ENCODE data around the gene GNG8.

Gene GNG8

GRCh38 chr19:46617601-46618000, 18.4 kb downstream of the GNG8 start:
- no peak for DNase-seq (ENCODE audit: low spot score)

GRCh38 chr19:46616631-46617322, 19.2 kb downstream of the GNG8 start:
- no peak for DNase-seq (ENCODE audit: low spot score)

GRCh38 chr19:46615966-46616365, 20.0 kb downstream of the GNG8 start:
- no peak for DNase-seq (ENCODE audit: low spot score)

GRCh38 chr19:46614114-46614722, 21.8 kb downstream of the GNG8 start:
- DNase-seq (ENCODE audit: low spot score), result peak; percentile 87

GRCh38 chr19:46613525-46613924, 22.5 kb downstream of the GNG8 start:
- no peak for DNase-seq (ENCODE audit: low spot score)

- DNase-seq (ENCODE audit: low spot score), result no peak
These were observed 24.2 kb downstream of the GNG8 start for GRCh38 chr19:46611776-46612175.

GRCh38 chr19:46610851-46611770, 24.9 kb downstream of the GNG8 start:
- no peak for DNase-seq (ENCODE audit: low spot score)

GRCh38 chr19:46610413-46610775, 25.6 kb downstream of the GNG8 start:
- DNase-seq (ENCODE audit: low spot score), result no peak

- DNase-seq (ENCODE audit: low spot score), result no peak
These were observed 26.2 kb downstream of the GNG8 start for GRCh38 chr19:46609511-46610412.

GRCh38 chr19:46608581-46609345, 27.2 kb downstream of the GNG8 start:
- DNase-seq (ENCODE audit: low spot score), result no peak

- DNase-seq (ENCODE audit: low spot score), result no peak
These were observed 27.8 kb downstream of the GNG8 start for GRCh38 chr19:46608178-46608577.

- DNase-seq (ENCODE audit: low spot score), result peak; percentile 74
These were observed 28.6 kb downstream of the GNG8 start for GRCh38 chr19:46607448-46607841.

- no peak for DNase-seq (ENCODE audit: low spot score)
These were observed 29.1 kb downstream of the GNG8 start for GRCh38 chr19:46606681-46607447.

- DNase-seq (ENCODE audit: low spot score), result no peak
These were observed 30.0 kb downstream of the GNG8 start for GRCh38 chr19:46606019-46606418.

- no peak for DNase-seq (ENCODE audit: low spot score)
These were observed 30.6 kb downstream of the GNG8 start for GRCh38 chr19:46605356-46605821.

- DNase-seq (ENCODE audit: low spot score), result peak; percentile 41
These were observed 31.1 kb downstream of the GNG8 start for GRCh38 chr19:46604781-46605355.

- DNase-seq (ENCODE audit: low spot score), result peak; percentile 29
These were observed 32.2 kb downstream of the GNG8 start for GRCh38 chr19:46603752-46604231.

GRCh38 chr19:46603195-46603637, 32.8 kb downstream of the GNG8 start:
- no peak for DNase-seq (ENCODE audit: low spot score)

GRCh38 chr19:46602392-46603194, 33.4 kb downstream of the GNG8 start:
- DNase-seq (ENCODE audit: low spot score), result peak; percentile 56

Data from pons (tissue), 1 donor.